Natural killer cell (primary cell): ENCODE measurements around the gene ZNF530. TPM values are rescaled to one million over a fixed set of nuclear protein-coding genes. Genes with fewer than 3 reads are reported as not detected.

Experiments used
- ATAC-seq, 3 donors: fragments of 150-1000 bp in 2 of 3; fragments of 200-7000 bp in 1 of 3; cut with Tn5 transposase; 1 replicate in 1 of 3; 2 replicates in 2 of 3; pipeline ENCODE4 v1.10.0; 2021; ENCODE audit warnings: mild to moderate bottlenecking in 2 of 3, moderate library complexity in 2 of 3
- DNase-seq, 2 donors: peaks; one replicate each; pipeline versions ENCODE4 v3.0.0 to v3.0.0-alpha.2; 2013 to 2021; ENCODE audit warnings: mixed read lengths in 1 of 2
- H3K27ac ChIP-seq: one replicate; pipeline ENCODE4 v1.5.1; 2013; ENCODE audit warnings: mild to moderate bottlenecking, low read length
- H3K27me3 ChIP-seq: one replicate; pipeline ENCODE4 v1.6.1; 2013; ENCODE audit warnings: low read length; ENCODE audit not compliant: control insufficient read depth, insufficient read depth
- H3K36me3 ChIP-seq: one replicate; pipeline ENCODE4 v1.6.1; 2013; ENCODE audit warnings: low read length; ENCODE audit not compliant: control insufficient read depth, insufficient read depth
- H3K4me1 ChIP-seq: one replicate; pipeline ENCODE4 v1.6.1; 2013; ENCODE audit warnings: low read length; ENCODE audit not compliant: control insufficient read depth, insufficient read depth
- H3K4me3 ChIP-seq: one replicate; pipeline ENCODE4 v1.5.1; 2013; ENCODE audit warnings: low read length
- H3K9me3 ChIP-seq: one replicate; pipeline ENCODE4 v1.6.1; 2013; ENCODE audit warnings: low read length; ENCODE audit not compliant: control insufficient read depth, insufficient read depth
- H3K27ac Mint-ChIP-seq, 2 donors: one replicate each; pipeline ENCODE4 v1.8.0; 2022; ENCODE audit warnings: mild to moderate bottlenecking in 2 of 2, mixed read lengths in 2 of 2, moderate library complexity in 1 of 2
- H3K27me3 Mint-ChIP-seq, 2 donors: one replicate each; pipeline ENCODE4 v1.8.0; 2022; ENCODE audit warnings: low read depth in 2 of 2, mixed read lengths in 2 of 2
- H3K36me3 Mint-ChIP-seq: one replicate; pipeline ENCODE4 v1.8.0; 2022; ENCODE audit warnings: mixed read lengths
- H3K4me1 Mint-ChIP-seq, 2 donors: one replicate each; pipeline ENCODE4 v1.8.0; 2022; ENCODE audit warnings: mixed read lengths in 2 of 2
- H3K4me3 Mint-ChIP-seq: one replicate; pipeline ENCODE4 v1.8.0; 2022; ENCODE audit warnings: mild to moderate bottlenecking, moderate library complexity, mixed read lengths
- H3K9me3 Mint-ChIP-seq, 2 donors: one replicate each; pipeline ENCODE4 v1.8.0; 2022; ENCODE audit warnings: mixed read lengths in 2 of 2
- CTCF ChIP-seq: fragments of 200-600 bp; IDR thresholded peaks from one replicate; pipeline ENCODE4 v1.8.0; 2022; ENCODE audit warnings: antibody characterized with exemption
- WGBS: methylation state at CpG from one replicate; pipeline ENCODE4 v1.1.7; 2013; ENCODE audit warnings: missing lambda C conversion rate; ENCODE audit not compliant: insufficient coverage; 5-methylcytosine and 5-hydroxymethylcytosine counted together
- intact Hi-C: fragments of 100-400 bp; cut with micrococcal nuclease; formaldehyde crosslinking; loops from one replicate; pipeline ENCODE4 v1.14.2; 2022
- total RNA-seq, 4 donors: library from RNA; stranded (reverse); fragments of 120-200 nt in 1 of 4; gene quantifications; one replicate each; pipeline versions ENCODE4 v1.2.3 to v1.2.4, GENCODE V29; 2013 to 2022

The ZNF530 gene
- 1 to 10 TPM; 5.1 to 8.0 (median 5.6) TPM for total RNA-seq
- 8.7 TPM for total RNA-seq (2013)

GRCh38 chr19:57599761-57600383 lies at the start of gene ZNF530:
Gene ZNF530 (plus strand): TSS chr19:57599885. CDS start chr19:57604346, 4,461 bp downstream.
- peak within 1 kb of the TSS; percentile 24 for H3K27ac ChIP-seq
- TF ChIP-seq CTCF, result no peak
- H3K27ac Mint-ChIP-seq, result peak within 1 kb of the TSS; percentile 74 to 78
- H3K27me3 ChIP-seq, result peaks cover 3% of the 10 kb centered on the region
- peaks cover 3 to 8% of the 10 kb centered on the region in 2 donors for H3K27me3 Mint-ChIP-seq
- intact Hi-C loops, result loop anchor here (1.0 kb wide), 1 partner anchor 16 kb away; the partner anchor contains the start of gene ZIK1
- H3K9me3 Mint-ChIP-seq, result peaks cover 11 to 20% of the 10 kb centered on the region in 2 donors
- under 1% methylated on average over 53 of the region's 53 CpGs for WGBS
- peaks cover 5% of the 10 kb centered on the region for H3K36me3 ChIP-seq
- H3K4me3 Mint-ChIP-seq, result peak within 1 kb of the TSS; percentile 84
- H3K4me1 Mint-ChIP-seq, result peaks cover 22 to 23% of the 10 kb centered on the region in 2 donors
- H3K4me1 ChIP-seq, result peaks cover 15% of the 10 kb centered on the region
- H3K36me3 Mint-ChIP-seq, result peaks cover 25% of the 10 kb centered on the region
- H3K9me3 ChIP-seq, result peaks cover 19% of the 10 kb centered on the region
- peak; percentile 88 to 99 (median 97) for ATAC-seq
- peak within 1 kb of the TSS; percentile 63 for H3K4me3 ChIP-seq
- DNase-seq, result peak; percentile 78 to 91

DNA sequence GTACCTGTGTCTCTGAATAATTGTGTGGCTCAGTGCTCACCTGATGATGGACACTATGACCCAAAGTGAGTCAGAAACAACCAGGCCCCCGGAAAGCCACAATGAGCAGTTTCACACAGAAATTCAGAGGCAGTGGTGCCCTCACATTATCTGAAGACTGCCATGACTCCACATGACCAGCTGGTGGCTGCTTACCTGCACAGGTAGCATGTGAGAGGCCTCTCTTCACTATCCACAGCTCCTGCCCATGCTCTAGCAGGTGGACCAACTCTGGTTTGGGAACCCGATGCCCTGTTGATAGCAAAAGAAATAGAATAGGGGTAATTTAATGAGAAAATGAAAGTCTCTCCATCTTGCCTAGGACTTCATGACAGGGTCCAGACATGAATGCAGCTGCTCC lies 47.3 kb upstream of the ZNF530 start:
- WGBS, result 100% methylated on average over 2 of the region's 2 CpGs
- Histone ChIP-seq H3K4me3 (no peak overlapping the region), H3K27me3 (no peaks in the 10 kb centered on the region), H3K4me1 (no peaks in the 10 kb centered on the region), H3K9me3 (peaks cover 41% of the 10 kb centered on the region), H3K27ac (no peak overlapping the region), H3K36me3 (peaks cover 63% of the 10 kb centered on the region)
- no peak for DNase-seq
- TF ChIP-seq CTCF, result no peak
- intact Hi-C loops, result loop anchor here (5.0 kb wide), 1 partner anchor 35 kb away; no protein-coding TSS in a partner anchor
- no peak for ATAC-seq
- Mint-ChIP-seq H3K27ac (no peak overlapping the region), H3K27me3 (no peaks in the 10 kb centered on the region), H3K4me1 (peaks cover 0 to 21% of the 10 kb centered on the region in 2 donors), H3K36me3 (peaks cover 71% of the 10 kb centered on the region), H3K4me3 (no peak overlapping the region), H3K9me3 (peaks cover 16 to 32% of the 10 kb centered on the region in 2 donors)

- ATAC-seq (no peak), DNase-seq (no peak)
- H3K27ac Mint-ChIP-seq, result peak overlapping the region in 1 of 2 donors; percentile 94
Observed at GRCh38 chr19:57557659-57558058, 42.0 kb upstream of the ZNF530 start.

More at GRCh38 chr19:57557659-57558058, 42.0 kb upstream of the ZNF530 start:
- WGBS, result 100% methylated on average over 5 of the region's 5 CpGs
- H3K4me3 Mint-ChIP-seq, result peak overlapping the region; percentile 98
- Histone ChIP-seq H3K4me3 (no peak overlapping the region), H3K27ac (no peak overlapping the region), H3K36me3 (peaks cover 19% of the 10 kb centered on the region), H3K9me3 (peaks cover 18% of the 10 kb centered on the region), H3K4me1 (peaks cover 19% of the 10 kb centered on the region), H3K27me3 (no peaks in the 10 kb centered on the region)
- TF ChIP-seq CTCF, result no peak
- H3K9me3 Mint-ChIP-seq, result peaks cover 3 to 4% of the 10 kb centered on the region in 2 donors
- peaks cover 42% of the 10 kb centered on the region for H3K36me3 Mint-ChIP-seq
- peaks cover 0 to 3% of the 10 kb centered on the region in 2 donors for H3K27me3 Mint-ChIP-seq
- intact Hi-C loops, result no loop called here
- peaks cover 33 to 34% of the 10 kb centered on the region in 2 donors for H3K4me1 Mint-ChIP-seq
